ENCODE results near the gene ACOD1.
"Not testable (repeated sequence)": the region's sequence is repeated elsewhere in the genome, so short reads cannot be mapped to it uniquely, and the experiment has no call there.

ACOD1 gene

GRCh38 chr13:76948149-76948548, at the start of gene ACOD1:
Gene ACOD1 (plus strand): TSS chr13:76948511. CDS start chr13:76948559, 48 bp downstream.
- no peak for DNase-seq

GRCh38 chr13:76899066-76899465, 49.2 kb upstream of the ACOD1 start:
- DNase-seq, result not testable (repeated sequence)

- peak; percentile 55 for DNase-seq
These were observed 44.7 kb upstream of the ACOD1 start for GRCh38 chr13:76903544-76904162.

GRCh38 chr13:76904507-76904906, 43.8 kb upstream of the ACOD1 start:
- DNase-seq, result no peak

GRCh38 chr13:76912476-76912875, 35.8 kb upstream of the ACOD1 start:
- no peak for DNase-seq

- no peak for DNase-seq
These were observed 34.4 kb upstream of the ACOD1 start for GRCh38 chr13:76913898-76914297.

- DNase-seq, result no peak
These were observed 31.2 kb upstream of the ACOD1 start for GRCh38 chr13:76917095-76917494.

GRCh38 chr13:76917755-76918481, 30.4 kb upstream of the ACOD1 start:
- DNase-seq, result not testable (repeated sequence)

- no peak for DNase-seq
These were observed 26.8 kb upstream of the ACOD1 start for GRCh38 chr13:76921516-76921915.

- DNase-seq, result no peak
These were observed 23.2 kb upstream of the ACOD1 start for GRCh38 chr13:76925115-76925514.

GRCh38 chr13:76927955-76928354, 20.4 kb upstream of the ACOD1 start:
- DNase-seq, result no peak

GRCh38 chr13:76928456-76928855, 19.9 kb upstream of the ACOD1 start:
- DNase-seq, result no peak

GRCh38 chr13:76929320-76929719, 19.0 kb upstream of the ACOD1 start:
- DNase-seq, result no peak

- DNase-seq, result no peak
These were observed 18.4 kb upstream of the ACOD1 start for GRCh38 chr13:76929851-76930374.

- DNase-seq, result no peak
These were observed 16.2 kb upstream of the ACOD1 start for GRCh38 chr13:76932076-76932475.

- DNase-seq, result no peak
These were observed 13.6 kb upstream of the ACOD1 start for GRCh38 chr13:76934671-76935070.

GRCh38 chr13:76936763-76937162, 11.5 kb upstream of the ACOD1 start:
- no peak for DNase-seq

- no peak for DNase-seq
These were observed 11.0 kb upstream of the ACOD1 start for GRCh38 chr13:76937281-76937820.

GRCh38 chr13:76939215-76939614, 9.1 kb upstream of the ACOD1 start:
- no peak for DNase-seq

- DNase-seq, result no peak
These were observed 5.9 kb upstream of the ACOD1 start for GRCh38 chr13:76942363-76942762.

- DNase-seq, result no peak
These were observed 4.7 kb upstream of the ACOD1 start for GRCh38 chr13:76943646-76944045.

- no peak for DNase-seq
These were observed 3.9 kb upstream of the ACOD1 start for GRCh38 chr13:76944456-76944855.

GRCh38 chr13:76950101-76950500, 1.8 kb downstream of the ACOD1 start:
- DNase-seq, result no peak

- no peak for DNase-seq
These were observed 5.7 kb downstream of the ACOD1 start for GRCh38 chr13:76953968-76954367.
